IPS DF 4.7 (cell line): ENCODE results near the gene ADARB2.
"Not testable (repeated sequence)": the region's sequence is repeated elsewhere in the genome, so short reads cannot be mapped to it uniquely, and the experiment has no call there.

Source experiments
- DNase-seq: peaks from one replicate; pipeline ENCODE4 v3.0.0-alpha.2; 2013; ENCODE audit warnings: low spot score; ENCODE audit errors: extremely low read depth

ADARB2 gene

DNA sequence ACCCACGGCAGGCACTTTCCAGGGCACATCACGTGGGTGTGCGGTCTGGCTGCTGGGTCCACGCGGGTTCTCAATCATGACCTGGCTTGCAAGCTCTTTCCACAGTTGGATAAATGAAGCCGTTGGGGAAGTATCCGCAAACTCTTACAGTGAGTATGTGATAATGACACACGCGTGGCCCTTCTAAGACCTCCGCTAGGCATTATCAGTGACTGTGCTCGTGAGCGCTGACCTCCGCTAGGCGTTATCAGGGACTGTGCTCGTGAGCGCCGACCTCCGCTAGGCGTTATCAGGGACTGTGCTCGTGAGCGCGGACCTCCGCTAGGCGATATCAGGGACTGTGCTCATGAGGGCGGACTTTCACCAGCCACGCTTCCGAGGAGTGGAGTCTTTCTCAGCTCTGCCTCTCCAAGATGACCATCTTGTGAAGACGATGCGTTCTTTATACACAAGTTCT, 574.1 kb downstream of the ADARB2 start:
- no peak for DNase-seq

- no peak for DNase-seq
Observed at GRCh38 chr10:1162481-1163203, 574.7 kb downstream of the ADARB2 start.

DNA sequence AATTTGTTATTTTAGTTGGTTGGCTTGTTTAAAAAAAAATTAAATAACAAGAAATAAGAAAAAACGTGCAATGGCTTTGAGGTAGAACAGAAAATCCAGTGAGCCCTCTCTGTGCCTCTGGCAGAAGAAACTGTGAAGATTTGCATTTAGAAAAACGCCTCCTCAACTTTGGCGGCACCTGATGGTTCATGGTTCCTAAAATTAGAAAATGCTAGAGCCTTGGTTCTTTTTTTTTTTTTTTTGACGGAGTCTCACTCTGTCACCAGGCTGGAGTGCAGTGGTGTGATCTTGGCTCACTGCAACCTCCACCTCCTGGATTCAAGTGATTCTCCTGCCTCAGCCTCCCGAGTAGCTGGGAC, 576.0 kb downstream of the ADARB2 start:
- DNase-seq: not testable (repeated sequence)

DNA sequence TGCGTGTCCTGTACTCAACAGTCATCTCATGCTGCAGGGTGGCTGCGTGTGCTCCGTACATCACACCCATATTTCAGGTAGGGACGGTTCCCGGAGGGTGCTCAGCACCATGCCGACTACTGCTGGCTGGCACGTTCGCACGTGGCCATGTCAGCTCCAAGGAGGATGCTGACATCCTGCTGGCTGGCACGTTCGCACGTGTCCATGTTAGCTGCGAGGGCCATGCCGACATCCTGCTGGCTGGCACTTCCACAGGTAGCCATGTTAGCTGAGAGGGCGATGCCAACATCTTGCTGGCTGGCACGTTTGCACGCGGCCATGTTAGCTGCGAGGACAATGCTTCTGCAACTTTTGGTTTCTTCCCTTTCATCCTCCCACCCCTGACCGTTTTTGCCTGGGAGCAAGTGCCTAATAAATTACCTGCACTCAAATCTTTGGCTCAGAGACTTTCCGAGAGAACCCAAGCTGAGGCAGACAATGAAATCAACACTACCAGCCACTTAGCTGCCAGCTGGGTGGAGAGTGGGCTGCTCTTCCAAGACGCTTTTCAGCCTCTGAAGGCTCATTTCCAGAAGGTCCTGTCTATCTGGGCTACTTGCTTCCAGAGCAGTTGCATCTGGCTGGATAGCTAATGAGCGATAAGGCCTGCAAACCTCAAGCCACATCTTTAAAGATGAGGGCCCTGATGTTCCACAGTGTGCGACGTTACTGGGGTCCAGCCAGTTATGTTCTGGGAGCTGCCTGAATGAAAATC, 576.6 kb downstream of the ADARB2 start:
- DNase-seq: no peak

- DNase-seq: no peak
Observed at GRCh38 chr10:1159131-1160061, 577.9 kb downstream of the ADARB2 start.

DNA sequence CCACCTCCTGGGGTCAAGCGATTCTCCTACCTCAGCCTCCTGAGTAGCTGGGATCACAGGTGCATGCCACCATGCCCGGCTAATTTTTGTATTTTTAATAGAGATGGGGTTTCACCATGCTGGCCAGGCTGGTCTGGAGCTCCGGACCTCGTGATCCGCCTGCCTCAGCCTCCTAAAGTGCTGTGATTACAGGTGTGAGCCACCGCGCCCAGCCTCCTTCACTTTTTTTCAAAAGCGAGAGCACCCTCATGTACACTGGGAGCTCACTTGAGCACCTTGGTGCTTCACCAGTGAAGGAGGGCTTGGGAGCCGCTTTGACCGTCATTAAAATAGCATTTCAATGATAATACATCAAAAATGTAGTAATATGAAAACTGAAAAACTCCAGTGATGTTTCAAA, 578.8 kb downstream of the ADARB2 start:
- not testable (repeated sequence) for DNase-seq

- DNase-seq: no peak
Observed at GRCh38 chr10:1158066-1158465, 579.3 kb downstream of the ADARB2 start.

DNA sequence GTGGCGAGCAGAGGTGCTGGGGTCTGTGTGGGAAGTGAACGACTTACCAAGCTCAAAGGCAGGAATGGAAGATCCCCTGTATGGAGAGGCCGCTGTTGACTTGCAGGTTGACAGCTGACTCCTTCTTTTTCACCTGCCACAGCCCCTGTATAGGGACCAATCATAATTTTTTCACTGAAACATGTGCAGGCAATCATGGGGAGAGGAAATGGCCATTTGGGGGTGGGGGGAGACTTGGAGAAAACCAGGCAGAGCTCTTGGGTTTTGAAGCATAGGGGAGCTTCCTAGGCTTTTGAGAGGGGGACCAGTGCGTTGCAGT, 579.8 kb downstream of the ADARB2 start:
- DNase-seq: no peak

- no peak for DNase-seq
Observed at GRCh38 chr10:1156921-1157614, 580.3 kb downstream of the ADARB2 start.

GRCh38 chr10:1156616-1156886, 580.8 kb downstream of the ADARB2 start:
- no peak for DNase-seq

- DNase-seq: no peak
Observed at GRCh38 chr10:1155791-1156615, 581.3 kb downstream of the ADARB2 start.

- DNase-seq: no peak
Observed at GRCh38 chr10:1154531-1155295, 582.6 kb downstream of the ADARB2 start.

- DNase-seq: no peak
Observed at GRCh38 chr10:1153805-1154351, 583.4 kb downstream of the ADARB2 start.

DNA sequence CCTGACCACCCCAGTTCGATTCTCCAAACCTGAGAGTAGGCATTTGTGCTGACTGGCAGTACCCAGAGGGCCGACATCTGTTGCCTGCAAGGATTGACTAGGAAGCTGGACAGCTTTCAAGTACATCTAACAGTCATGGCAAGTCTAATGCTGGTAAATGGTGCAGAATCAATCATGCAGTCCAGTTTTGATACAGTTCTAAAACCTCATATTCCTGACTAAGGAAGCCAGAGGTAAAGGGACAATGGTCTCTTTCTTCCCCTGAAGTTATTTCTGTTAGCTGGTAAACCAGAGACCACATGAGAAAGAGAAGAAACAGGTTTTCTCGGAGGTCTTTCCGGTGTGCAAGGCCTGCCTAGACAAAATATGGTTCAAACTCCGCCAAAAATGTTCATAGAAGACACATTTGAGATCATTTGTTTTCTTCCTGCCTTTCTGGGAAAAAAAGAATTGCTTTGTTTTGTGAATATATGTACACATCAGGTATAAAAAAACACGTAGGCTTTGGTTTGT, 584.0 kb downstream of the ADARB2 start:
- no peak for DNase-seq

- DNase-seq: no peak
Observed at GRCh38 chr10:1152386-1153250, 584.7 kb downstream of the ADARB2 start.

- DNase-seq: no peak
Observed at GRCh38 chr10:1151076-1152033, 586.0 kb downstream of the ADARB2 start.

- DNase-seq: no peak
Observed at GRCh38 chr10:1150638-1150955, 586.7 kb downstream of the ADARB2 start.
